ENCODE results near the gene SH3BP5. TPM values are rescaled to one million over a fixed set of nuclear protein-coding genes. Genes with fewer than 3 reads are reported as not detected.

The SH3BP5 gene
- total RNA-seq, 1 donor from 2014 or later = 24.0 TPM

DNA sequence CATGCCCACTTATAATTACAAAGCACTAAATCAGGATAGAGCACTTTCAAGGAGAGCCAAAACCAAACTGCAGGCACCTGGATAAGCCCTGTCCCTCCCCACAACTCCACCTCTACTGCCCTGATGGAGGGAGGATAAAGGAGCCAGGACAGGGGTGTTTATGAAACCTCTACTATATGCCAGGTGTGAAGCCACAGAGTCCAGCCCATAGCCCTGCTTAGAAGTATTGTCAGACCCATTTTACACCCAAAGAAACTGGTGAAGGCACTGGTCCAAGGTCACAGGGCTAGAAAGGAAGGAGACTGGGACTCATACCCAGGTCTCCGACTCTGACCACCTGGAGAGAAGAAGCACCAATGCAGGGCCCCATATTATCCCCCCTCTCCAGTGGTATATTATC lies 48.7 kb downstream of the SH3BP5 start:
- Histone ChIP-seq H3K9me3 (ENCODE audit: control insufficient read depth in 3 of 3, low read length in 3 of 3) (no peaks in the 10 kb centered on the region), H3K36me3 (ENCODE audit: control insufficient read depth in 3 of 3, insufficient read depth in 3 of 3, low read length in 3 of 3) (no peaks in the 10 kb centered on the region), H3K4me3 (ENCODE audit: low read length in 3 of 3) (no peak overlapping the region), H3K27ac (ENCODE audit: low read depth, low read length) (no peak overlapping the region), H3K9ac (ENCODE audit: low read depth in 1 of 3, low read length in 3 of 3) (no peak overlapping the region), H3K4me1 (ENCODE audit: control insufficient read depth in 3 of 3, insufficient read depth in 3 of 3, low read length in 3 of 3) (peaks cover 8 to 65% (median 22%) of the 10 kb centered on the region in 3 donors), H3K27me3 (ENCODE audit: control insufficient read depth in 3 of 3, insufficient read depth in 3 of 3, low read length in 3 of 3) (no peaks in the 10 kb centered on the region)

DNA sequence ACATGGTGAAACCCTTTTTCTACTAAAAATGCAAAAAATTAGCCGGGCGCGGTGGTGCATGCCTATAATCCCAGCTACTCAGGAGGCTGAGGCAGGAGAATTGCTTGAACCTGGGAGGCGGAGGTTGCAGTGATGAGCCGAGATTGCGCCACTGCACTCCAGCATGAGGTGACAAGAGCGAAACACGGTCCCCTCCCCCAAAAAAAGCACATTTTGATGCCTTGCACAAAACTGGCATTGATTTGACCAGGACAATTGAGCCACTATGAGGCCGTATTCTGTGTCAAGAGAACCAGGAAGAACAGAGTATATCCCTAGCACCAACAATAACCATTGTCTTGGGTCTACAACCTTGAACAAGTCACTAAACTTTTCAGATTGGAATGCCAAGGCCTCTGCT lies 50.6 kb downstream of the SH3BP5 start:
- Histone ChIP-seq H3K27ac (ENCODE audit: low read depth, low read length) (no peak overlapping the region), H3K4me1 (ENCODE audit: control insufficient read depth in 3 of 3, insufficient read depth in 3 of 3, low read length in 3 of 3) (peaks cover 0 to 52% (median 12%) of the 10 kb centered on the region in 3 donors), H3K36me3 (ENCODE audit: control insufficient read depth in 3 of 3, insufficient read depth in 3 of 3, low read length in 3 of 3) (no peaks in the 10 kb centered on the region), H3K4me3 (ENCODE audit: low read length in 3 of 3) (no peak overlapping the region), H3K9me3 (ENCODE audit: control insufficient read depth in 3 of 3, low read length in 3 of 3) (no peaks in the 10 kb centered on the region), H3K9ac (ENCODE audit: low read depth in 1 of 3, low read length in 3 of 3) (no peak overlapping the region), H3K27me3 (ENCODE audit: control insufficient read depth in 3 of 3, insufficient read depth in 3 of 3, low read length in 3 of 3) (no peaks in the 10 kb centered on the region)

DNA sequence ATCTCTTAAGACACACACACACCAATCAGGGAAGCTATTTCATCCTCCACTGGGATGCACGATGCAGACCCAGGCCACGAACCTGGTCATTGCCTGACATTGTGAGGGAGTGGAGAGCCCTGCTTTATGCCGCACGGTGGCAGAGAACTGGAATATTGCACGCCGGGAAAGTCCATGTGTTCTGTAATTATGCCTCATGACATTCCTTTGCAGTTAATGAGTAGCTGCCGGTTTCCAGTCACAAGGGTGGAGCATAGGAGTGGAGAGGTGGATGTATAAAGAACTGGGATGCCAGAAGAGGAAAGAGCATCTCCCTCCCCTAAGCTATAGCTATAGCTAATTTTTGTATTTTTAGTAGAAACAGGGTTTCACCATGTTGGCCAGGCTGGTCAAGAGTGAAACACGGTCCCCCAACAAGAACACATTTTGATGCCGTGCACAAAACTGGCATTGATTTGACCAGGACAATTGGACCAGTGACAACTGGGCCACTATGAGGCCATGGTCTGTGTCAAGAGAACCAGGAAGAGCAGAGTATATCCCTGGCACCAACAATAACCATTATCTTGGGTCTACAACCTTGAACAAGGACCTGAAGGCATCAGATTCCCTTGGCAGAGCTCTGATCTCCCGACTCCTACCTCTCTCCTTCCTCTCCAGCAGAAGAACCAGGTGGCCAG lies 51.4 kb downstream of the SH3BP5 start:
- Histone ChIP-seq H3K4me1 (ENCODE audit: control insufficient read depth in 3 of 3, insufficient read depth in 3 of 3, low read length in 3 of 3) (peaks cover 0 to 44% (median 11%) of the 10 kb centered on the region in 3 donors), H3K27me3 (ENCODE audit: control insufficient read depth in 3 of 3, insufficient read depth in 3 of 3, low read length in 3 of 3) (no peaks in the 10 kb centered on the region)

DNA sequence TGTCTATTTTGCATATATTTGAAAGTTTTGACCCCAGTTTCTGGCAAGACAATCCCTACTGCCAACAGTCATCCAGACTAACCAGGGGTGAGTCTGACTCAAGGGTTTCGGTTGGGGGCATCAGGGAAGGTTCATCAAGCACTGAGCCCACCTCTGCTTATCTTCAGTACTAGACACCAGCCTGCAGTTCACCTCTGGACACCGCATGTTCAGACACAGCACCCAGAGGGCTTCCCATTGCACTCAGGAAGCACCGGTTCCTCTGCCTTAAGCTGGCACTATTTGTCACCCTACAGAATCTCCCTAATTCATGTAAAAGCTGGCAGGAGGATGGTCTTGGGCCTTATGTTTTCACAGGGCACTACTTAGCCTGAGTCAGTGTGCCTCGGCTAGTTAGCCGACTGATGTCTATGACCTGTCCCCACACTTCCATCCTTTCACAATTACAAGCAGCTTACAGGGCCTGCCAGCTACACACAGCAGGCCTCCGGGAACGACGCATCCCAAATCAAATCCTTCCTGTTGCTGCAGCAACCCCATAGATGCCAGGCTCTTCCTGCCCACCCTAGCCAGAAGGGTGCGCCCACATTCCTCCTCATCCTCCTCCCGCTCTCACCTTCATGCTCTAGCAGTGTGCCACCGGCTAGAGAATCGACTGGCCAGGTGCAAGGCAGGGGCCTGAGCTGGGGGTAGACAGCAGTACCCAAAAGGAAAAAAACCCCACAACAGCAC lies 52.5 kb downstream of the SH3BP5 start:
- Histone ChIP-seq H3K36me3 (ENCODE audit: control insufficient read depth in 3 of 3, insufficient read depth in 3 of 3, low read length in 3 of 3) (no peaks in the 10 kb centered on the region), H3K9me3 (ENCODE audit: control insufficient read depth in 3 of 3, low read length in 3 of 3) (no peaks in the 10 kb centered on the region), H3K27ac (ENCODE audit: low read depth, low read length) (no peak overlapping the region), H3K4me1 (ENCODE audit: control insufficient read depth in 3 of 3, insufficient read depth in 3 of 3, low read length in 3 of 3) (peaks cover 0 to 37% (median 9%) of the 10 kb centered on the region in 3 donors), H3K9ac (ENCODE audit: low read depth in 1 of 3, low read length in 3 of 3) (no peak overlapping the region), H3K27me3 (ENCODE audit: control insufficient read depth in 3 of 3, insufficient read depth in 3 of 3, low read length in 3 of 3) (no peaks in the 10 kb centered on the region), H3K4me3 (ENCODE audit: low read length in 3 of 3) (no peak overlapping the region)

More for the DNA sequence above, 51.4 kb downstream of the SH3BP5 start:
- Histone ChIP-seq H3K36me3 (ENCODE audit: control insufficient read depth in 3 of 3, insufficient read depth in 3 of 3, low read length in 3 of 3) (no peaks in the 10 kb centered on the region), H3K27ac (ENCODE audit: low read depth, low read length) (no peak overlapping the region), H3K4me3 (ENCODE audit: low read length in 3 of 3) (no peak overlapping the region), H3K9me3 (ENCODE audit: control insufficient read depth in 3 of 3, low read length in 3 of 3) (no peaks in the 10 kb centered on the region), H3K9ac (ENCODE audit: low read depth in 1 of 3, low read length in 3 of 3) (no peak overlapping the region)

DNA sequence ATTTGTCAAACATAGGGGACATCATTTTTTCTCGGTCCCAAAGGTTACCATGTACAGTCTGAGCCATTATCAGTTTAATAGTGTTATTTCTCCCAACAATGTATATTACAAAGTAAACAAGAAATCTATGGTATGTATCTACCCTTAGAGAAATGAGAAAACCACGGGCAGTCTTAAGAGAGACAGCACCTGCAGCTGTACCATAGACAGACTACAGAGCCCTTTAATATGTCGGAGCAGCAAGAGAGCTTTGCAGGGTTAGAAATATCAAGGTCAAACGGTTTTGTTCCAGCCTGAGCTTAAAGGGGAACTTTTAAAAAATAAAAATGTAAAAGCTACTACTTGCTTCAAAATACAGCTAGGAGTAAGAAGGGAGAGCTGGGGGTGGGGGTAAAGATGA lies 53.2 kb downstream of the SH3BP5 start:
- H3K27ac ChIP-seq (ENCODE audit: low read depth, low read length) = no peak overlapping the region
- H3K27me3 ChIP-seq (ENCODE audit: control insufficient read depth in 3 of 3, insufficient read depth in 3 of 3, low read length in 3 of 3) = no peaks in the 10 kb centered on the region
- H3K9me3 ChIP-seq (ENCODE audit: control insufficient read depth in 3 of 3, low read length in 3 of 3) = no peaks in the 10 kb centered on the region
- H3K4me3 ChIP-seq (ENCODE audit: low read length in 3 of 3) = no peak overlapping the region
- H3K4me1 ChIP-seq (ENCODE audit: control insufficient read depth in 3 of 3, insufficient read depth in 3 of 3, low read length in 3 of 3) = peaks cover 0 to 33% (median 9%) of the 10 kb centered on the region in 3 donors
- no peaks in the 10 kb centered on the region for H3K36me3 ChIP-seq (ENCODE audit: control insufficient read depth in 3 of 3, insufficient read depth in 3 of 3, low read length in 3 of 3)
- no peak overlapping the region for H3K9ac ChIP-seq (ENCODE audit: low read depth in 1 of 3, low read length in 3 of 3)

DNA sequence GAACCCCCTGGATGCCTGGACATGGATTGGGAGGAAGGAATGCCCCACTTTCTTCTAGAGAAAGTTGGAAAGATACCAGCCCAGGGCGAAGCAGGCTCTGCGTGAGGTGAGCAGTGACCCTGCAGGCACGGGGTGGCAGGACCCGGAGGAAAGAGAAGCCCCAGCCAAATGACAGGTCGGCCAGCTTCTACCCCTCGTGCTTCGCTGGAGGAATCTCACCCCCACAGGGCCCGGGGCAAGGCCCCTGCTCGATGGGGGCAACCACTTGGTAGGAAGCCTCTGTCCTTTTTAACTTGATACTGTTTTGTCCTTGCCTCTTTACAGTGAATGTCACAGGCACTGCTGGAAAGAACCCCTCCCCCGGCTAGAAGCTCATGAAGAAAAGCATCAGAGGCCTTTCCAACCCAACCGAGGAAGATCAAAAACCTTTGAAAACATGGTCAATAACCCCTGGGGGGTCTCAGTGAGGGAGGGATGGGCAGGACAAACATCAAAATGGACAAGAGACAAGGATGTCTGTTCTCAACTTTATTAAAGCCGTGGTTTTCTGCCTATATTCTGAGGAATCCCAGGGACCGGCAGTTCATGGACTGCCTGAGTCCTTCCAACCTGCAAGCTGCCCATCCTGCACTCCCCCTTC lies 54.4 kb downstream of the SH3BP5 start:
- no peaks in the 10 kb centered on the region for H3K9me3 ChIP-seq (ENCODE audit: control insufficient read depth in 3 of 3, low read length in 3 of 3)
- H3K4me1 ChIP-seq (ENCODE audit: control insufficient read depth in 3 of 3, insufficient read depth in 3 of 3, low read length in 3 of 3) = peaks cover under 1 to 44% (median 13%) of the 10 kb centered on the region in 3 donors
- no peaks in the 10 kb centered on the region for H3K27me3 ChIP-seq (ENCODE audit: control insufficient read depth in 3 of 3, insufficient read depth in 3 of 3, low read length in 3 of 3)
- H3K4me3 ChIP-seq (ENCODE audit: low read length in 3 of 3) = no peak overlapping the region
- no peaks in the 10 kb centered on the region for H3K36me3 ChIP-seq (ENCODE audit: control insufficient read depth in 3 of 3, insufficient read depth in 3 of 3, low read length in 3 of 3)
- no peak overlapping the region for H3K9ac ChIP-seq (ENCODE audit: low read depth in 1 of 3, low read length in 3 of 3)
- H3K27ac ChIP-seq (ENCODE audit: low read depth, low read length) = no peak overlapping the region

DNA sequence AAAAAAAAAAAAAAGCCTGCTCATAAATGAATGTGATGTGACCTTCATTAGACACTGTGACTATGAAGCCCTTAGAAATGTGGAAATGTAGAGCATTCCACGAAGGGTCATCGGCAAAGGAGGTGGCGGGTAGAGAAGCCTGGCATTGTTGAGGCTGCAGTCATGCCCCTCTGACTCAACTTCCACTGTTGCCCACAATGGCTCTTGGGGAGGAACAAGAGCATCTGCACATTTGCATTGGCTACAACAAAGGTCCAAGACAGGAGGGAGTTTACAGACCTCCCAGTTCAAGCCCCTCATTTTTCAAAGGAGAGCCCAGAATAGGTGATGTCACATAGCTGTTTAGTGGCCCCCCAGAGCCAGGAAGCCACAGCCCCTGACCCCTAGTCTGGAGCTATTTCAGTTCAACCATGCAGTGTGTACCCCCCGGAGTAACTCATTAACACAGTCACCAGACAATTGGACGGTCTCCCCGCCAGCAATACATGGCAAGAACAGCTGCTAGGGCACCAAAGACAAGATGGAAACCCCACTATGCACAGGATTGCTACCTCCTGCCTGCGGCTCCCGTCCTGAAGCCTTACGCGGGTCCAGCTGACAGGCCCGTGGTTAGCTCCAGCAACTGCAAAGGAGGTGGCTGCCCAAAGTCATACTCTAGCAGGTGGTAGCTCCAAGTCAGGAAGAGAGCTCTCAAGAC lies 56.2 kb downstream of the SH3BP5 start:
- no peak overlapping the region for H3K9ac ChIP-seq (ENCODE audit: low read depth in 1 of 3, low read length in 3 of 3)
- no peak overlapping the region for H3K27ac ChIP-seq (ENCODE audit: low read depth, low read length)
- H3K36me3 ChIP-seq (ENCODE audit: control insufficient read depth in 3 of 3, insufficient read depth in 3 of 3, low read length in 3 of 3) = no peaks in the 10 kb centered on the region
- H3K4me3 ChIP-seq (ENCODE audit: low read length in 3 of 3) = no peak overlapping the region
- no peaks in the 10 kb centered on the region for H3K27me3 ChIP-seq (ENCODE audit: control insufficient read depth in 3 of 3, insufficient read depth in 3 of 3, low read length in 3 of 3)
- peaks cover 6 to 42% (median 13%) of the 10 kb centered on the region in 3 donors for H3K4me1 ChIP-seq (ENCODE audit: control insufficient read depth in 3 of 3, insufficient read depth in 3 of 3, low read length in 3 of 3)
- H3K9me3 ChIP-seq (ENCODE audit: control insufficient read depth in 3 of 3, low read length in 3 of 3) = no peaks in the 10 kb centered on the region

DNA sequence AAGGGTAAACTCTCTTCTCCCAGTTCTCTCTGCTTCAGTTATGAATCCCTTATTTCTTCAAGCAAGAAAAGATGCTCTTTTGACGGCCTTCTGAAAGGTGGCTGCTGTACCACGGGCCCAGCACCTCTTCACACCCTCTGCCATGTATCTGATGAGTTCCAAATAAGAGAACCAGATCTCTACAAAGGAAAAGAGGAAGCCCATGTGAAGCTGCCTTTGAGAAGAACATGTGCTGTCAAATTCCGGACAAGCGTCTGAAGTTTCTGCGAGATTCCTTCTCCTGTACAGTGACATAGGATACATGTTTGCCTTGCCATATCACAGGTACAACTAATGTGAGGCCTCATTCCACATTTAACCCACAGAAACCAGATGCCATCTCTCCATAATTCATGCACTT lies 59.2 kb downstream of the SH3BP5 start:
- Histone ChIP-seq H3K36me3 (ENCODE audit: control insufficient read depth in 3 of 3, insufficient read depth in 3 of 3, low read length in 3 of 3) (peaks cover 0 to 4% (median 2%) of the 10 kb centered on the region in 3 donors), H3K9me3 (ENCODE audit: control insufficient read depth in 3 of 3, low read length in 3 of 3) (no peaks in the 10 kb centered on the region), H3K27ac (ENCODE audit: low read depth, low read length) (no peak overlapping the region), H3K9ac (ENCODE audit: low read depth in 1 of 3, low read length in 3 of 3) (no peak overlapping the region), H3K27me3 (ENCODE audit: control insufficient read depth in 3 of 3, insufficient read depth in 3 of 3, low read length in 3 of 3) (no peaks in the 10 kb centered on the region), H3K4me3 (ENCODE audit: low read length in 3 of 3) (no peak overlapping the region), H3K4me1 (ENCODE audit: control insufficient read depth in 3 of 3, insufficient read depth in 3 of 3, low read length in 3 of 3) (peaks cover 21 to 50% (median 22%) of the 10 kb centered on the region in 3 donors)

DNA sequence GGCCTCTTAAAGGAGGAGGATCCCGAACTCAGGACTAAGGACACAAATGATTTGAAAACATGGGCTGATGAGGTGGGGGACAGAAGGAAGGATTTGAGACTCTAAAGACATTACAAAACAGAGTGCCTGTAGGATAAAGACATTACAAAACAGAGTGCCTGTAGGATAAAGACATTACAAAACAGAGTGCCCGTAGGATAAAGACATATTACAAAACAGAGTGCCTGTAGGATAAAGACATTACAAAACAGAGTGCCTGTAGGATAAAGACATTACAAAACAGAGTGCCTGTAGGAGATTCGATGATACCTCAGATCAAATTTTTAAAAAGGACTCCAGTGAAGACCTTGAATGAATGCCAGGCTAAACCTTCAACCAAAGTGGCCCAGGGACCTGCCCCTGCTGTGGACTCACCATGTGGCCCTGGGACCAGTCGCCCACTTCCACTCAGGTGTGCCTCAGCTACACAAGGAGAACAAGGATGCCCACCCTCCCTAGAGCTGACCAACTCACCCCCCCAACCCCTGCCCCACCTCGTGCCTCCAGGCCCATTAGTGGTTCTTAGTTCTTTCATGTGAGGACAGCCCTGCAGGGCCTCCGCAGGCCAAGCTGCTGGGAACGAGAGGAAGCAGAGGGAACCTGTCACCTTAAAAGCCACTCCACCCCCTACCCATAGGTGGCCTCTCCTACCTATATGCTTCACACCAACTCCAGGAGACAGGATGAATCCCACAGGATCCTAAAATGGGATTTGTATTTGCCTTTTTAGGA lies 59.8 kb downstream of the SH3BP5 start:
- Histone ChIP-seq H3K27ac (ENCODE audit: low read depth, low read length) (no peak overlapping the region), H3K4me3 (ENCODE audit: low read length in 3 of 3) (no peak overlapping the region), H3K36me3 (ENCODE audit: control insufficient read depth in 3 of 3, insufficient read depth in 3 of 3, low read length in 3 of 3) (peaks cover 0 to 4% (median 2%) of the 10 kb centered on the region in 3 donors), H3K9me3 (ENCODE audit: control insufficient read depth in 3 of 3, low read length in 3 of 3) (no peaks in the 10 kb centered on the region), H3K9ac (ENCODE audit: low read depth in 1 of 3, low read length in 3 of 3) (no peak overlapping the region), H3K27me3 (ENCODE audit: control insufficient read depth in 3 of 3, insufficient read depth in 3 of 3, low read length in 3 of 3) (no peaks in the 10 kb centered on the region), H3K4me1 (ENCODE audit: control insufficient read depth in 3 of 3, insufficient read depth in 3 of 3, low read length in 3 of 3) (peaks cover 26 to 52% (median 28%) of the 10 kb centered on the region in 3 donors)

Measured in skeletal muscle tissue (tissue), 4 donors.